GM19193 (cell line): ENCODE measurements around the gene XRRA1.

Experiments used
- POLR2A ChIP-seq: IDR thresholded peaks from 4 replicates; pipeline ENCODE4 v1.6.1; 2011; ENCODE audit not compliant: insufficient read depth, insufficient read length; ENCODE audit errors: extremely low read depth

XRRA1 gene, protein sequence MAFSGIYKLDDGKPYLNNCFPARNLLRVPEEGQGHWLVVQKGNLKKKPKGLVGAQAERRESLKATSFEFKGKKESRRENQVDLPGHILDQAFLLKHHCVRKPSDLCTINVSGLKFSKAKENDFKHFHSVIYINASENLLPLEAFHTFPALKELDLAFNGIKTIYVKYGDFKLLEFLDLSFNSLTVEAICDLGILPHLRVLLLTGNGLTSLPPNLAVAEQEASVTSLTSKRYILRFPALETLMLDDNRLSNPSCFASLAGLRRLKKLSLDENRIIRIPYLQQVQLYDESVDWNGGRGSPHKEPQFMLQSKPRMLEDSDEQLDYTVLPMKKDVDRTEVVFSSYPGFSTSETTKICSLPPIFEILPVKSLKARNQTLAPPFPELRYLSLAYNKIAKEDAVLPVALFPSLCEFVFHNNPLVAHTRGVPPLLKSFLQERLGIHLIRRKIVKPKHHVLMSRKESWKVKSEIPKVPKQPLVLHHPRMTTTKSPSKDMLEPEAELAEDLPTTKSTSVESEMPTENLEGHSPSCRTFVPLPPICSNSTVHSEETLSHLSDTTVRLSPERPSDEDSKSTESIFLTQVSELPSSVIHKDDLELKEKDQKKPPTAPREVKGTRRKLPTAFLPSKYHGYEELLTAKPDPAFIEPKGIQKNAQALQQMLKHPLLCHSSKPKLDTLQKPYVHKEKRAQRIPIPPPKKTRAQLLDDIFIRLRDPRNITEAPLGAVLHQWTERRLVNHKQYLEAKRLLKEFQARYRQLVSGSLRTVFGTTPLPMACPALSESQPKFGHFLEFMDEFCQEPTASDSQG

GRCh38 chr11:74948898-74949752, at the start of gene XRRA1, which contains the start of gene SPCS2:
Gene XRRA1 (minus strand): TSS chr11:74949091. CDS start chr11:74940878, 8,213 bp downstream.
Gene SPCS2 (plus strand): TSS chr11:74949266. CDS start chr11:74949286, 20 bp downstream.
- peak; percentile 92 for TF ChIP-seq POLR2A

- no peak for TF ChIP-seq POLR2A
Measured at GRCh38 chr11:74992852-74993251, 44.0 kb upstream of the XRRA1 start.

DNA sequence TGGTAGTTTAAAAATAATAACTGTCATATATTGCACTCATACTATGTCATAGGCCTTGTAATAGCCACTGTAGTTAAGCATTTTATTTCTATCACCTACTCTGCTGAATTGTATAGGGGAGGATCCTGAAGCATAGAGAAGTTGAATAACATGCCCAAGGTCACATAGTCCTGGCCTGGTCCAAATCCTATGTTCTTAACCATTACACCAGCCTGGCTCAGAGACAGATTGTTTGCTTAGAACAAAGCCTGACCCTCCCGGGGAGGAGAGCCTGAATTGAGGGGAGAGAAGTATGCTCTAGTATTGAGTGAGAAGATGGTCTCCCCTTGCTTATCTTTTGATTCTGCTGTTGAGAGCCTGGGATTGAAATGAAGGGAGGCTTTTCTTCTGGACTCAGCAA, 42.0 kb upstream of the XRRA1 start:
- no peak for TF ChIP-seq POLR2A

- TF ChIP-seq POLR2A = no peak
Measured at GRCh38 chr11:74989260-74989638, 40.4 kb upstream of the XRRA1 start.

GRCh38 chr11:74988541-74989259, 39.8 kb upstream of the XRRA1 start, which contains the start of gene NEU3:
Gene NEU3 (plus strand): TSS chr11:74988933. CDS start chr11:74989061, 128 bp downstream.
- peak; percentile 84 for TF ChIP-seq POLR2A

DNA sequence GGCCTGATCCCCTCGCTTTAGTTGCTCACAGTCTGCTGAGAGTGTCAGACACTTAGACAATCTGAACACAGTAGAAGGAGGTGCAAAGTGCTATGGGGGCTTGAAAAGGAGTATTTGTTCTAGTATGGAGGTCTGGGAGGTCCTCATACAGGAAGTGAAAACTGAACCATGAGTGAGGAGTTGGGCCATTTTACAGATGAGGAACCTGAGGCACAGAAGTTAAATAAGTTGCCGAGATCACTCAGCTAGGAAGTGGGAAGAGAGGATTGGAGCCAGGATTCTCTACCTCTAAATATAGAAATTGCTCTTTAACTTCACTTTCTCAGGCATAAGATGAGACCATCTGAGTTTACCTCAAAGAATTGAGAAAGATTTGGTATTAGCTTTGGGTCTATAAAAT, 35.8 kb upstream of the XRRA1 start:
- TF ChIP-seq POLR2A = no peak

DNA sequence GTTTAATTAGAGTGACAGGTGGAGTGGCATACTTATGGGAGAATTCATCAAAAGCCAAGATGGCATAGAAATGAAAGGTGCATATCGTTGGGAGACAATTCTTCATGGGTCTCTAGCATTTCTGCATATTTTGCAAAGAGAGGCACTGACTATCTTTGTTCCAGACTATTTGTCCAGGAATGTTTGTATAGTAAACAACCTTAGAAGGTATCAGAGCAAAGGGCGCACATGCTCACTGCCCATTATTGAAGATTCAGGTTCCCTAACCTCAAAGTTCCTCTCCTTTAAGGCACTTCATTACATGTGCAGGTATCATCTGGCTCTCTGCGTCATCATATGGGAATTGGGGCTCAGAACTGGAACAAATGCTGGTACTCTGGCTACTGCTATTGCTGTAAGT, 35.2 kb upstream of the XRRA1 start:
- TF ChIP-seq POLR2A = no peak

DNA sequence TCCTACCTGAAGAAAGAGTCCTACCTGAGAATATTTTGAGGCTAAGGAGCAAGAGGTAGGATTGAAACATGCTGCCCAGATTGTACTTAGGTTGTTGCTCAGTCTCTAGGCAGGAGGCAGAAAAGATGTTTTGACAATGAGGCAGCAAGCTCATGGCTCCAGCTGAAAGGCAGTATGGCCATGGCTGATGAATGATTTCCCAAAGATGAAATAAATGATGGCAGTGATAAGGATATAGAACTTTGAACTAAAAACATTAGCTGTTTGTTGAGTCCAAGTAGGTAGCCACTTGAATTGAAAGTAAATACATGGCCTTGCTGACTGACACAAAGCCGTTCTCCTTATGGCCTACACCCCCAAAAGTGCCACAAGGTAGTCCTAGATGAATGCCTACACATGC, 33.0 kb upstream of the XRRA1 start:
- no peak for TF ChIP-seq POLR2A

DNA sequence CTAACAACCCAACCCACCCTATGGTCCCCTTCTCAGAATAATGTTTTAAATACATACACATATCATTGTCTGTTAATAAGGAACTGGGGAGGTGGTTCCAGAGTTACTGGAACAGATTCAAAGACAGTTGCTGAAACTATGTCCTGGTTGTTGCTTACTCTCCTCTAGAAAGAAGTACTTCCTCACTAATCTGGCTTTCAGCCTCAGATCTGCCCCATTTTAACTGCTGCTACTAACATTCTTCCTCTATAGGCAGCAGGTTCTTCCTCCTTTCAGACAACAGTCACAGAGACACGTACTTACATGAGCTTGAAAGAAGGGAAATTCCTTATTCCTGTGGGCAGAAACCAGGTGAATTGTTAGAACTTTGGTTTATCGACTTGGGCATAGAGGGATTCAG, 31.7 kb upstream of the XRRA1 start:
- no peak for TF ChIP-seq POLR2A

DNA sequence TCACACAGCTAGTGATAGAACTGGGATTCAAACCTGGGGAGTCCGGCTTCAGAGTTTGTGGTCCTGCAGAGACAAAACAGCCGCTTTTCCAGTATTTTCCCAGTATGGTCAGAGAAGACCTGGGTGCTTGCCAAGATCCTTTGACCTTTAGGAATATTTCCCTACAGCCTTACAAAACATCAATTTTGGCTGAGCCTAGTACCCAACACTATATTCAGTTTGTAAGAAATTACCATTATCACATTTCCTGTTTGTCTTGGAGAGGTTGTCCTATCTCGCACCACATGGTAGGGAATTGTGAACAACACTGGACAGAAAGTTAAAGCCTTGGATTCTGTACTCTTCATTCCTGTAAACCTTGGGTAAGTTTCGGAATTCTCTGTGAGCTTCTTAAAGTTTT, 29.1 kb upstream of the XRRA1 start:
- TF ChIP-seq POLR2A = no peak

DNA sequence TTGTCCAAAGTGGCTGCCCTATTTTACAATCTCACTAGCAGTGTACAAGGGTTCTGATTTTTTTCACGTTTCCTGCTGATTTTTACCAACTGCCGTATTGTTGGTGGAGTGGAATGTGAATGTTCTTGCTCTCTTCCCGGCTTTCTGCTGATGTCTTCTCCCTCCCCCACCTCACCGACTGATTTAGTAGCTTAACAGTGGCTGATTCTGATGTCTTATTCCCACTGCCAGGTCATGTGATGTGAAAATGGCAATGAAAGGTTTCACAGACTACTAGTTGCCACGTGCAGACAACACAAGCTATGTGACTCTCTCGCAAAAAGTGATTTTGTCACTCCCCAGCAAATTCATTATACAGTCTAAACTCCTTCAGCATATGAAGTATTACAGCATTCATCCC, 22.5 kb upstream of the XRRA1 start:
- no peak for TF ChIP-seq POLR2A

GRCh38 chr11:74970852-74971395, 22.0 kb upstream of the XRRA1 start:
- no peak for TF ChIP-seq POLR2A

- no peak for TF ChIP-seq POLR2A
Measured at GRCh38 chr11:74966651-74967050, 17.8 kb upstream of the XRRA1 start.
